K562 (cell line): ENCODE results near the gene DNAJC6. TPM values are rescaled to one million over a fixed set of nuclear protein-coding genes. Genes with fewer than 3 reads are reported as not detected.
A peak's percentile ranks its signal among the peaks of the same experiment; 100 is the strongest.

Experiments used
- ATAC-seq: fragments of 200-7000 bp; cut with Tn5 transposase; 3 replicates; pipeline ENCODE4 v1.9.1; 2020; ENCODE audit warnings: moderate library complexity
- BruUV-seq: library from RNA; stranded (reverse); fragments of 400-500 nt; replicated peaks from 2 replicates; lab custom pipeline; 2021; lab: Mats Ljungman, UMichigan
- CTCF ChIA-PET: fragments of 300-600 bp; formaldehyde crosslinking; extraction: SDS; loops from one replicate; lab custom pipeline; 2021; ENCODE audit warnings: low intra/inter-chr PET ratio; lab: Yijun Ruan, JAX
- POLR2A ChIA-PET: fragments of 300-600, 350-650 bp; sonication (Branson Sonifier 250); formaldehyde crosslinking; extraction: SDS; loops from one replicate; lab custom pipeline; 2021; ENCODE audit warnings: antibody characterized with exemption, inconsistent platforms; lab: Yijun Ruan, JAX
- DNase-seq, 4 experiments: peaks; one replicate each; pipeline versions ENCODE4 v3.0.0 to v3.0.0-alpha.2; 2011 to 2018; ENCODE audit warnings: low spot score in 3 of 4, mixed read lengths in 3 of 4; ENCODE audit errors: extremely low read depth in 1 of 4
- FAIRE-seq: peaks from 2 replicates; lab custom pipeline; 2011; peaks lifted over from hg19 to GRCh38; lab: Jason Lieb, UNC
- H2AFZ ChIP-seq: 2 replicates; pipeline ENCODE4 v1.6.0; 2011; ENCODE audit warnings: low read depth, low read length, control low read depth, inconsistent platforms
- H3K27ac ChIP-seq: fragments of 200-600 bp; 3 replicates; pipeline ENCODE4 v1.8.0; 2011; ENCODE audit warnings: low read depth, mild to moderate bottlenecking, control low read depth, inconsistent platforms, low read length, moderate library complexity, mixed read lengths; ENCODE audit errors: extremely low read depth
- H3K27me3 ChIP-seq, 2 experiments: fragments of 300-600 bp in 1 of 2; 2 replicates in 1 of 2; 3 replicates in 1 of 2; pipeline versions ENCODE4 v1.6.0 to v1.8.0; 2011; ENCODE audit warnings: inconsistent platforms in 2 of 2, low read length in 2 of 2, mild to moderate bottlenecking in 1 of 2, mixed read lengths in 1 of 2, moderate library complexity in 1 of 2; ENCODE audit not compliant: control insufficient read depth in 2 of 2, insufficient read depth in 2 of 2
- H3K36me3 ChIP-seq: fragments of 300-600 bp; 3 replicates; pipeline ENCODE4 v1.8.0; 2011; ENCODE audit warnings: mild to moderate bottlenecking, low read length, inconsistent platforms; ENCODE audit not compliant: control insufficient read depth, insufficient read depth
- H3K4me1 ChIP-seq, 2 experiments: fragments of 200-600 bp in 1 of 2; replicated peaks in 1 of 2; 2 replicates in 1 of 2; 3 replicates in 1 of 2; pipeline versions ENCODE4 v1.5.1 to v1.8.0; 2011; ENCODE audit warnings: inconsistent platforms in 2 of 2, low read length in 2 of 2, mild to moderate bottlenecking in 1 of 2, mixed read lengths in 1 of 2, moderate library complexity in 1 of 2; ENCODE audit not compliant: control insufficient read depth in 2 of 2, insufficient read depth in 2 of 2
- H3K4me2 ChIP-seq: 2 replicates; pipeline ENCODE4 v1.6.1; 2011; ENCODE audit warnings: low read length, control low read depth, inconsistent platforms, mixed read lengths; ENCODE audit not compliant: insufficient read depth
- H3K4me3 ChIP-seq: fragments of 200-600 bp; sonication (generic), shearing (Covaris generic); 2 replicates; pipeline ENCODE4 v1.5.1; 2016; ENCODE audit warnings: control low read depth, inconsistent platforms
- H3K79me2 ChIP-seq: fragments of 200-600 bp; 3 replicates; pipeline ENCODE4 v1.8.0; 2011; ENCODE audit warnings: low read length, inconsistent platforms; ENCODE audit not compliant: control insufficient read depth, insufficient read depth
- H3K9ac ChIP-seq, 2 experiments: 2 replicates each; pipeline versions ENCODE4 v1.6.0 to v1.6.1; 2011; ENCODE audit warnings: low read depth in 2 of 2, low read length in 2 of 2, control low read depth in 1 of 2, inconsistent platforms in 1 of 2, mild to moderate bottlenecking in 1 of 2, mixed read lengths in 1 of 2; ENCODE audit not compliant: insufficient read depth in 1 of 2
- H3K9me1 ChIP-seq: one replicate; pipeline ENCODE4 v1.6.0; 2011; ENCODE audit warnings: inconsistent platforms, mild to moderate bottlenecking, low read length, moderate library complexity; ENCODE audit not compliant: control insufficient read depth, insufficient read depth
- H3K9me3 ChIP-seq: replicated peaks from 2 replicates; pipeline ENCODE4 v1.5.1; 2011; ENCODE audit warnings: low read depth, low read length, inconsistent platforms; ENCODE audit not compliant: control insufficient read depth, insufficient read depth
- H4K20me1 ChIP-seq: replicated peaks from 2 replicates; pipeline ENCODE4 v1.6.1; 2011; ENCODE audit warnings: low read length, inconsistent platforms, mixed read lengths; ENCODE audit not compliant: control insufficient read depth, insufficient read depth
- CHCHD3 ChIP-seq: fragments of 250-450 bp; sonication (Bioruptor Pico); IDR thresholded peaks from 2 replicates; pipeline ENCODE4 v2.1.2; 2022; ENCODE audit warnings: mild to moderate bottlenecking
- HIVEP1 ChIP-seq: fragments of 250-450 bp; sonication (Bioruptor Pico); IDR thresholded peaks from 2 replicates; pipeline ENCODE4 v1.4.0; 2020; ENCODE audit warnings: mild to moderate bottlenecking
- IRF2 ChIP-seq: sonication (generic); formaldehyde crosslinking; IDR thresholded peaks from 2 replicates; pipeline ENCODE4 v1.8.1; 2022; ENCODE audit warnings: mild to moderate bottlenecking, missing genetic modification reagents
- MAZ ChIP-seq, 2 experiments: fragments of 450-650 bp in 1 of 2; sonication (generic) in 1 of 2; formaldehyde crosslinking; IDR thresholded peaks in 1 of 2; conservative IDR thresholded peaks in 1 of 2; 2 replicates each; pipeline versions ENCODE4 v1.4.0 to v1.5.0; 2020; ENCODE audit warnings: mild to moderate bottlenecking in 1 of 2, missing genetic modification reagents in 1 of 2
- MEF2A ChIP-seq: IDR thresholded peaks from 2 replicates; pipeline ENCODE4 v1.6.1; 2011; ENCODE audit warnings: low read depth, mild to moderate bottlenecking, low read length, moderate library complexity; ENCODE audit not compliant: control insufficient read depth
- NCOA6 ChIP-seq: fragments of 450-650 bp; IDR thresholded peaks from 2 replicates; pipeline ENCODE4 v1.6.1; 2017; ENCODE audit warnings: mild to moderate bottlenecking
- RBM17 ChIP-seq: fragments of 200-400 bp; formaldehyde crosslinking; IDR thresholded peaks from 2 replicates; pipeline ENCODE4 v1.6.1; 2017; ENCODE audit warnings: low read depth, mild to moderate bottlenecking, low read length, borderline replicate concordance
- RREB1 ChIP-seq: fragments of 250-450 bp; sonication (Bioruptor Pico); IDR thresholded peaks from 2 replicates; pipeline ENCODE4 v1.4.0; 2020
- ZNF311 ChIP-seq: fragments of 250-450 bp; sonication (Bioruptor Pico); IDR thresholded peaks from 2 replicates; pipeline ENCODE4 v1.4.0; 2020; ENCODE audit warnings: mild to moderate bottlenecking, moderate library complexity
- WGBS: fragments of 100-300 bp; shearing (Covaris generic); methylation state at CpG from one replicate; pipeline ENCODE4 v1.1.6; 2016; ENCODE audit warnings: low coverage, mixed read lengths; ENCODE audit not compliant: insufficient coverage; ENCODE audit errors: missing lambda C conversion rate; 5-methylcytosine and 5-hydroxymethylcytosine counted together
- in situ Hi-C: fragments of 300-500 bp; cut with MboI; formaldehyde crosslinking; loops from 4 replicates; pipeline ENCODE4 v1.15.0; 2018; ENCODE audit warnings: inconsistent platforms, mixed read lengths
- intact Hi-C: fragments of 100-400 bp; cut with micrococcal nuclease; formaldehyde crosslinking; loops from 2 replicates; pipeline ENCODE4 v1.14.2; 2022
- polyA plus RNA-seq, 8 experiments: library from polyadenylated mRNA; depleted of rRNA in 4 of 8; stranded (reverse) in 5 of 8; unstranded in 3 of 8; fragments of >200 nt; fragmentation: Nextera tagmentation in 2 of 8; fragmentation: Illumina TruSeq in 1 of 8; extraction: Ambion mirVana in 2 of 8; extraction: Trizol in 1 of 8; gene quantifications; 2 replicates each; pipeline versions ENCODE4 v1.2.1 to v1.2.3, GENCODE V29; 2011 to 2014; ENCODE audit warnings: inconsistent platforms in 1 of 8, missing spikeins in 1 of 8
- total RNA-seq, 7 experiments: library from RNA; depleted of rRNA in 6 of 7; stranded (reverse); fragments of >200 nt in 6 of 7; fragmentation: Illumina TruSeq in 2 of 7; extraction: Trizol in 2 of 7; gene quantifications; 2 replicates each; pipeline versions ENCODE4 v1.2.1 to v1.2.3, GENCODE V29; 2011 to 2021; ENCODE audit warnings: low replicate concordance in 1 of 7
- TF ChIP-seq, protein P1 (sequence below): sonication (generic); formaldehyde crosslinking; IDR thresholded peaks from 2 replicates; pipeline ENCODE4 v1.8.0; 2022; ENCODE audit warnings: missing genetic modification reagents, mild to moderate bottlenecking, moderate library complexity, borderline replicate concordance
- TF ChIP-seq, protein P2 (sequence below): sonication (generic); formaldehyde crosslinking; IDR thresholded peaks from 2 replicates; pipeline ENCODE4 v1.8.1; 2023; ENCODE audit warnings: mild to moderate bottlenecking, missing genetic modification reagents

The DNAJC6 gene
- total and polyA plus RNA-seq, 9 of the 15 experiments (the other 6 are each of a cell fraction or from before 2014, with no cell fraction given): 6.7 to 78.7 (median 28.0) TPM

DNA sequence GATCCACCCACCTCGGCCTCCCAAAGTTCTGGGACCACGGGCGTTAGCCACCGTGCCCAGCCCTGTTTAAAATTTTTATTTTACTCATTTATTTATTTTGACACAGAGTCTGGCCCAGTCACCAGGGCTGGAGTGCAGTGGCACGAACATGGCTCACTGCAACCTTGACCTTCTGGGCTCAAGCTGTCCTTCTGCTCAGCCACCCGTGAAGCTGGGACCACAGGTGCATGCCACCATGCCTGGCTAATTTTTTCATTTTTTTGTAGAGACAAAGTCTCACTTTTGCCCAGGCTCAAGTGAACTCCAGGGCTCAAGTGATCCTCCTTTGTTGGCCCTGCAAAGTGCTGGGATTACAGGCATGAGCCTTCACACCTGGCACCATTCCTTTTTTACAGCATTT lies 27.5 kb upstream of the DNAJC6 start:
- no peak overlapping the region for H3K4me2 ChIP-seq
- POLR2A ChIA-PET: interaction anchor here (0.7 to 1.0 kb wide), 3 partner anchors 8 to 13 kb away, joined by 3 to 4 read pairs (median 3); no protein-coding TSS in a partner anchor
- DNase-seq (no peak), FAIRE-seq (no peak), ATAC-seq (no peak)
- H2AFZ ChIP-seq: no peak overlapping the region
- 91% methylated on average over 6 of the region's 6 CpGs for WGBS
- peaks cover 23 to 48% of the 10 kb centered on the region in 2 experiments; a peak in 4 of 5 replicates for H3K4me1 ChIP-seq
- intact Hi-C loops (no loop called here), in situ Hi-C loops (no loop called here)
- 0 out of 4 replicates have a peak overlapping the region, but pooled peaks of 1 of the 2 experiments have one; percentile 7 for H3K9ac ChIP-seq
- H3K9me1 ChIP-seq: peaks cover 4% of the 10 kb centered on the region
- no peaks in the 10 kb centered on the region for H3K27me3 ChIP-seq
- CTCF ChIA-PET: no interaction called here
- no peak overlapping the region for H3K27ac ChIP-seq
- H3K4me3 ChIP-seq: no peak overlapping the region
- no TSS peak for BruUV-seq
- peaks cover 52% of the 10 kb centered on the region for H3K36me3 ChIP-seq
- H3K79me2 ChIP-seq: peaks cover 97% of the 10 kb centered on the region
- no peaks in the 10 kb centered on the region for H3K9me3 ChIP-seq
- H4K20me1 ChIP-seq: no peaks in the 10 kb centered on the region
- TF ChIP-seq, protein P1, sequence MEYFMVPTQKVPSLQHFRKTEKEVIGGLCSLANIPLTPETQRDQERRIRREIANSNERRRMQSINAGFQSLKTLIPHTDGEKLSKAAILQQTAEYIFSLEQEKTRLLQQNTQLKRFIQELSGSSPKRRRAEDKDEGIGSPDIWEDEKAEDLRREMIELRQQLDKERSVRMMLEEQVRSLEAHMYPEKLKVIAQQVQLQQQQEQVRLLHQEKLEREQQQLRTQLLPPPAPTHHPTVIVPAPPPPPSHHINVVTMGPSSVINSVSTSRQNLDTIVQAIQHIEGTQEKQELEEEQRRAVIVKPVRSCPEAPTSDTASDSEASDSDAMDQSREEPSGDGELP (CRISPR knock-in tag): no peak
- TF ChIP-seq, protein P2, sequence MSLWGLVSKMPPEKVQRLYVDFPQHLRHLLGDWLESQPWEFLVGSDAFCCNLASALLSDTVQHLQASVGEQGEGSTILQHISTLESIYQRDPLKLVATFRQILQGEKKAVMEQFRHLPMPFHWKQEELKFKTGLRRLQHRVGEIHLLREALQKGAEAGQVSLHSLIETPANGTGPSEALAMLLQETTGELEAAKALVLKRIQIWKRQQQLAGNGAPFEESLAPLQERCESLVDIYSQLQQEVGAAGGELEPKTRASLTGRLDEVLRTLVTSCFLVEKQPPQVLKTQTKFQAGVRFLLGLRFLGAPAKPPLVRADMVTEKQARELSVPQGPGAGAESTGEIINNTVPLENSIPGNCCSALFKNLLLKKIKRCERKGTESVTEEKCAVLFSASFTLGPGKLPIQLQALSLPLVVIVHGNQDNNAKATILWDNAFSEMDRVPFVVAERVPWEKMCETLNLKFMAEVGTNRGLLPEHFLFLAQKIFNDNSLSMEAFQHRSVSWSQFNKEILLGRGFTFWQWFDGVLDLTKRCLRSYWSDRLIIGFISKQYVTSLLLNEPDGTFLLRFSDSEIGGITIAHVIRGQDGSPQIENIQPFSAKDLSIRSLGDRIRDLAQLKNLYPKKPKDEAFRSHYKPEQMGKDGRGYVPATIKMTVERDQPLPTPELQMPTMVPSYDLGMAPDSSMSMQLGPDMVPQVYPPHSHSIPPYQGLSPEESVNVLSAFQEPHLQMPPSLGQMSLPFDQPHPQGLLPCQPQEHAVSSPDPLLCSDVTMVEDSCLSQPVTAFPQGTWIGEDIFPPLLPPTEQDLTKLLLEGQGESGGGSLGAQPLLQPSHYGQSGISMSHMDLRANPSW (CRISPR knock-in tag): no peak
- TF ChIP-seq MEF2A: no peak
- no peak for TF ChIP-seq RBM17
- no peak for TF ChIP-seq HIVEP1
- TF ChIP-seq CHCHD3 (CRISPR knock-in tag): no peak
- no peak for TF ChIP-seq MAZ (CRISPR knock-in tag; conservative IDR thresholded peaks at IDR 0.05 in 1 of 2, IDR thresholded peaks at IDR 0.05 in 1 of 2)
- no peak for TF ChIP-seq NCOA6
- TF ChIP-seq RREB1 (CRISPR knock-in tag): no peak
- no peak for TF ChIP-seq ZNF311 (CRISPR knock-in tag)
- no peak for TF ChIP-seq IRF2 (CRISPR knock-in tag)
